NCI-H2227 (cell line): ENCODE data around the gene TRPM2.

Experiments used
- DNase-seq: peaks from one replicate; lab custom pipeline; 2025; ENCODE audit not compliant: unreplicated experiment; lab: John Stamatoyannopoulos, UW

Gene TRPM2

GRCh38 chr21:44371596-44371995, 18.2 kb downstream of the TRPM2 start:
- DNase-seq = no peak

DNA sequence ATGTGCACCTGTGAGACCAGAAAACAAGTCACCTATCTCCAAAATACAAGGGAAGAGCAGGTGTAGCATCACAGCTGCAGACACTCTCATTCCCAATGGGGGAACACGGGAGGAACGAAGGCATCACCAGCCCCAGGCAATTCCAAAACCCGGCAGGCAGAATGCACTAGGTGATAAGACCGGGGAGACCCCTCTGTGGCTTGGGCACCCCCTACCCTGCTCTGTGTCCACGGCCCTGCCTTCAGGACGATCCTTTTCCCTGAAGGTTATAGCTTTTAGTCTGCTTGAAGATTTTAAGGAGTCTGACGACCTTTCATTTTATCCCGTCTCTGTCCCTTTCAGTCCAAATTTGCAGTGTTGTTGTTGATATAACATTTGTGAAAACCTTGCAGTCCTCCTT, 19.2 kb downstream of the TRPM2 start:
- DNase-seq = no peak

- no peak for DNase-seq
These were observed 21.3 kb downstream of the TRPM2 start for GRCh38 chr21:44374601-44375280.

GRCh38 chr21:44375281-44375651, 21.8 kb downstream of the TRPM2 start:
- no peak for DNase-seq

GRCh38 chr21:44375761-44376241, 22.4 kb downstream of the TRPM2 start:
- DNase-seq = no peak

DNA sequence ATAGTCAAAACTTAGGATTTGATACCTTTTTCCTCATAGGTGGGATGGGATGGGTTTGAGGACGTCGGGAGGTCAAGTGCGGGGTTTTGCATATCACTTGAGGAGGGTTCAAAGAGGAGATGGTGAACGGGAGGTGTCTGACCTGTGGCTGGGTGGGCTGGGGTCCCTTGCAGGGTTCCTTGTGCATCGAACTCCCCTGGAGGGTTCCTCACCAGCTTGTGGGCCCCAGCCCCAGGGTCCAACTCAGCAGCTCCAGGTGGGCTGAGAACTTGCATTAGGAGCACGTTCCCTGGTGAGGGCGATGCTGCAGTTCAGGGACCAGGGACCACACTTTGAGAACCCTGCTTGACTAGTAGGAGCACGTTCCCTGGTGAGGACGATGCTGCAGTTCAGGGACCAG, 23.2 kb downstream of the TRPM2 start:
- no peak for DNase-seq

DNA sequence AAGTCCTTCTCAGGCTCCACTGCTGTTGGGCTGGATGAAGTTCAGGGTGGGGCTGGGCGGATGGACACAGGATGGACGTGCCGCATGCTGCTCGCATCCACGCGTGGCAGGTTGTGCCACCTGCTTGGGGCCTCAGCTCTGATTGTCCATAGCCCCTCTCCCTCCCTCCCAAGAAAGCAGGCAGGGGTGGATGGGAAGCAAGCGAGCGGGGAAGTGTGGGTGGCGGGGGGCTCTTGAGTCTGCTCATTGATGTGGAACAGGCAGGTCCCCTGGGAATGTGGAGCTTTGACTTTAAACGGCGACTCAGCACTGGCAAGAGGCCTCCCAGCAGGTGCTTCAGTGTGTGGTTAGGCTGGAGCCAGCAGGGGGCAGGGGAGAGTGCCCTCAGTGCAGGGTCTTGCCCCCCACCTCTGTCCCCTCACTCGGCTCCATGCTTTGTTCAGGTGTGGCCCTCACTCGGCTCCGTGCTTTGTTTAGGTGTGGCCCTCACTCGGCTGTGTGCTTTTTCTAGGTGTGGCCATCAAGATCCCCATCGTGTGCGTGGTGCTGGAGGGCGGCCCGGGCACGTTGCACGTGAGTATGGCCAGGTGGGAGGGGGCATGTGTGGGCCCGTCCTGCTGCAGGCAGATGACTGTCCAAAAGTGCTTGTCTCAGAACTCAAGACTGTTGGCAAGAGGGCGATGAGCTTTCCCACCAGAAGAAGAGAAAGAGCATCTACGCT, 23.9 kb downstream of the TRPM2 start:
- DNase-seq = no peak

GRCh38 chr21:44377922-44378645, 24.7 kb downstream of the TRPM2 start:
- DNase-seq = no peak

GRCh38 chr21:44378646-44379514, 25.5 kb downstream of the TRPM2 start:
- DNase-seq = no peak

DNA sequence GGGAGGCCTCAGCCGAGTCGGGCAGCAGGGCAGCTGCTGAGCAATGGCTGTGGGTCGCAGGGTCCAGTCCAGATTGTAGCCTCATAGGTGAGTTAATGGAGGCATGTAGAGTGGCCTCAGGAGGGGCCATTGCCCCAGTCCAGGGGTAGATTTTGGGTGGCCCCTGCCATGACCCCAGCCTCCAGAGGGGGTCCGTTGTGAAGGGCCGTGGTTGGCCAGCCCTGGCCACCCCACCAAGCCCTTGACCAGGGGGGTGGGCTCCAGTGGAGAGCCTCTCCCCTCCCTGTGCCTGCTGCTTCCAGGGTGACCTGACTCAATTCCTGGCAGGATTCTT, 26.1 kb downstream of the TRPM2 start:
- no peak for DNase-seq

GRCh38 chr21:44379991-44380865, 26.8 kb downstream of the TRPM2 start:
- DNase-seq = peak; percentile 11

GRCh38 chr21:44380876-44381275, 27.5 kb downstream of the TRPM2 start:
- DNase-seq = no peak

- DNase-seq = no peak
These were observed 28.5 kb downstream of the TRPM2 start for GRCh38 chr21:44381874-44382273.

GRCh38 chr21:44382536-44382935, 29.1 kb downstream of the TRPM2 start:
- DNase-seq = no peak

GRCh38 chr21:44383216-44383615, 29.8 kb downstream of the TRPM2 start:
- DNase-seq = no peak

GRCh38 chr21:44384968-44385367, 31.5 kb downstream of the TRPM2 start:
- no peak for DNase-seq

DNA sequence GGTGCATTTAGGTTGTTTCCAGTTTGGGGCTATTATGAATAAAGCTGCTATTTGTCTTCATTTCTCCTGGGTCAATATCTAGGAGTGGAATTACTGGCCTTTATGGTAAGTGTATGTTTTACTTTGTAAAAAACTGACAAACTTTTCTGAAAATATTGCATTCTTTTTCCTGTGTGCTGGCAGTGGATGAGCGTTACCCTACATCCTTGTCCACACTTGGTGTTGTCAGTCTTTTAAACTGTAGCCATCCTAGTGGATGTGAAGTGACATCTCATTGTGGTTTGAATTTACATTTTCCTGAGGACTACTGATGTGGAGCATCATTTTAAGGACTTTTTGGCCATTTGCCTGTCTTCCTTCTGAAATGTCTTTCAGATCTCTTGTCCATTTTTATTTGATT, 35.9 kb downstream of the TRPM2 start:
- no peak for DNase-seq

DNA sequence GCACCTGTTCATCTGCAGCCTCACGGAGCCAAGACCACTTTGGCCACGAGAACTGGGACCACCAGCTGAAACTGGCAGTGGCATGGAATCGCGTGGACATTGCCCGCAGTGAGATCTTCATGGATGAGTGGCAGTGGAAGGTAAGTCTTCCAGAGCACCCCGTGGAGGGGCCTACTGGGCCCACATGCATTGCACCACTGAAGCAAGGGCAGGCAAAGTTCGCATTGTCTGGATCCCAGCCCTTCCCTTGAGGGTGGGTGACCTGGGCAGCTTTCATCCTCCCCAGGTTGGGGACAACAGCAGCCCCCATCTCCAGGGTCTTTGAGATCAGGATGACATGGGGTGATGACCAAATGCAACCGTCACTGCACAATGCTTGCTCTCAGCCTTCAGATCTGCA, 37.5 kb downstream of the TRPM2 start:
- DNase-seq = no peak

DNA sequence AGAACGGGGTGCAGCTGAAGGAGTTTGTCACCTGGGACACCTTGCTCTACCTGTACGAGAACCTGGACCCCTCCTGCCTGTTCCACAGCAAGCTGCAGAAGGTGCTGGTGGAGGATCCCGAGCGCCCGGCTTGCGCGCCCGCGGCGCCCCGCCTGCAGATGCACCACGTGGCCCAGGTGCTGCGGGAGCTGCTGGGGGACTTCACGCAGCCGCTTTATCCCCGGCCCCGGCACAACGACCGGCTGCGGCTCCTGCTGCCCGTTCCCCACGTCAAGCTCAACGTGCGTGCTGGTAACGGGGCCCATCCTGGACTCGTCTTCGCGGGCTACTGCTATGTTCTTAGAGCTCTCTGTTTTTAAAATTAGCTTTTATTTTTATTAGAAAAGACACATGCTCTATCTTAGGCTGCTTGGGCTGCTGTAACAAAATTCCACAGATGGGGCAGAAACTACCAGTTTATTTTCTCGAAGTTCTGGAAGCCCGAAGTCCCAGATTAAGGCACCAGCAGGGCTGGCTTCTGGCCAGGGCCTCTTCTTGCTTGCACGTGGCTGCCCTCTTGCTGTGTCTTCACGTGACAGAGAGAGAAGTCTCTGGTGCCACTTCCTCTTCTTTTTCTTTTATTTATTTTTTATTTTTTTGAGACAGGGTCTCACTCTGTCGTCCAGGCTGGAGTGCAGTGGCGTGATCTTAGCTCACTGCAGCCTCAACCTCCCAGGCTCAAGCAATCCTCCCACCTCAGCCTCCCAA, 38.1 kb downstream of the TRPM2 start:
- DNase-seq = no peak

- DNase-seq = no peak
These were observed 38.8 kb downstream of the TRPM2 start for GRCh38 chr21:44392185-44392584.
